Stimulated activated CD4-positive, alpha-beta T cell treated with anti-CD3 and anti-CD28 coated beads, Interleukin-2, amount 100 ng/mL, for 24 hours (primary cell): Measurements from ENCODE around the gene RABL3.
A peak's percentile ranks its signal among the peaks of the same experiment; 100 is the strongest.
"Not testable (repeated sequence)": the region's sequence is repeated elsewhere in the genome, so short reads cannot be mapped to it uniquely, and the experiment has no call there.

Source experiments
- DNase-seq, 2 donors: peaks; one replicate each; pipeline ENCODE4 v3.0.0-alpha.2; 2020

The RABL3 gene

GRCh38 chr3:120742198-120742848 is at the start of gene RABL3, which contains the start of gene GTF2E1:
RABL3 (minus strand) TSS chr3:120742516; CDS start chr3:120742507, 9 bp downstream.
GTF2E1 (plus strand) TSS chr3:120742744; CDS start chr3:120750553, 7,809 bp downstream.
- peak; percentile 94 to 95 for DNase-seq

GRCh38 chr3:120791913-120792312 is 49.6 kb upstream of the RABL3 start:
- no peak for DNase-seq

GRCh38 chr3:120791010-120791409 is 48.7 kb upstream of the RABL3 start:
- no peak for DNase-seq

GRCh38 chr3:120785832-120786231 is 43.5 kb upstream of the RABL3 start:
- not testable (repeated sequence) for DNase-seq

GRCh38 chr3:120780977-120781376 is 38.7 kb upstream of the RABL3 start:
- DNase-seq, result no peak

GRCh38 chr3:120778776-120779175 is 36.5 kb upstream of the RABL3 start:
- no peak for DNase-seq

GRCh38 chr3:120775411-120775810 is 33.1 kb upstream of the RABL3 start:
- DNase-seq, result no peak

GRCh38 chr3:120773932-120774331 is 31.6 kb upstream of the RABL3 start:
- DNase-seq, result no peak

GRCh38 chr3:120772081-120772480 is 29.8 kb upstream of the RABL3 start:
- no peak for DNase-seq

GRCh38 chr3:120770891-120771290 is 28.6 kb upstream of the RABL3 start:
- no peak for DNase-seq

- DNase-seq, result no peak
These were observed 27.1 kb upstream of the RABL3 start for GRCh38 chr3:120769436-120769835.

- DNase-seq, result no peak
These were observed 24.8 kb upstream of the RABL3 start for GRCh38 chr3:120767106-120767505.

GRCh38 chr3:120766576-120766975 is 24.3 kb upstream of the RABL3 start:
- no peak for DNase-seq

- DNase-seq, result no peak
These were observed 23.6 kb upstream of the RABL3 start for GRCh38 chr3:120765830-120766493.

- DNase-seq, result no peak
These were observed 21.9 kb upstream of the RABL3 start for GRCh38 chr3:120764206-120764605.

- no peak for DNase-seq
These were observed 21.3 kb upstream of the RABL3 start for GRCh38 chr3:120763601-120764000.

- no peak for DNase-seq
These were observed 20.3 kb upstream of the RABL3 start for GRCh38 chr3:120762615-120763014.

GRCh38 chr3:120758551-120758950 is 16.2 kb upstream of the RABL3 start:
- DNase-seq, result not testable (repeated sequence)

GRCh38 chr3:120756061-120756460 is 13.7 kb upstream of the RABL3 start:
- DNase-seq, result no peak

GRCh38 chr3:120753810-120754209 is 11.5 kb upstream of the RABL3 start:
- DNase-seq, result no peak

GRCh38 chr3:120752865-120753264 is 10.5 kb upstream of the RABL3 start:
- DNase-seq, result no peak

GRCh38 chr3:120752230-120752629 is 9.9 kb upstream of the RABL3 start:
- DNase-seq, result no peak

- no peak for DNase-seq
These were observed 7.5 kb upstream of the RABL3 start for GRCh38 chr3:120749843-120750242.

GRCh38 chr3:120745466-120745865 is 3.1 kb upstream of the RABL3 start:
- DNase-seq, result no peak
